ENCODE measurements around the gene PDF. TPM values are rescaled to one million over a fixed set of nuclear protein-coding genes. Genes with fewer than 3 reads are reported as not detected.

PDF gene
- total and polyA plus RNA-seq, 2 of the 13 experiments (the other 11 are each of a cell fraction or from before 2014, with no cell fraction given), result 12.4 to 48.8 TPM

- TF ChIP-seq PLSCR1 (CRISPR knock-in tag; IDR thresholded peaks at IDR 0.05; ENCODE audit: borderline replicate concordance), result 0 out of 2 replicates have a peak, but pooled peaks have one; percentile 11
- peak; percentile 54 for TF ChIP-seq MNT (IDR thresholded peaks at IDR 0.05)
- TF ChIP-seq ZNF280D (CRISPR knock-in tag; IDR thresholded peaks at IDR 0.05), result no peak; the same call in 1 of the 2 replicates
- no peak for TF ChIP-seq ZNF530 (CRISPR knock-in tag; IDR thresholded peaks at IDR 0.05; ENCODE audit: low read depth)
- peak; percentile 68; the same call in 1 of the 2 replicates for TF ChIP-seq TP53 (CRISPR knock-in tag; conservative IDR thresholded peaks at IDR 0.05)
- TF ChIP-seq ZNF720 (CRISPR knock-in tag; IDR thresholded peaks at IDR 0.05), result no peak
- TF ChIP-seq ELF1 (CRISPR knock-in tag; IDR thresholded peaks at IDR 0.05), result peak; percentile 88
- TF ChIP-seq SMARCC2 (IDR thresholded peaks at IDR 0.05), result no peak
- TF ChIP-seq SIN3B (IDR thresholded peaks at IDR 0.05; ENCODE audit: low read length), result no peak; the same call in 1 of the 2 replicates
- 0 out of 2 replicates have a peak, but pooled peaks have one; percentile 55 for TF ChIP-seq KDM3A (CRISPR knock-in tag; IDR thresholded peaks at IDR 0.05; ENCODE audit: low read depth)
- TF ChIP-seq BORCS8-MEF2B (CRISPR knock-in tag; IDR thresholded peaks at IDR 0.05), result peak; percentile 86
- peak; percentile 38; the same call in 1 of the 2 replicates for TF ChIP-seq NCOA2 (CRISPR knock-in tag; IDR thresholded peaks at IDR 0.05)
- TF ChIP-seq ZNF784 (CRISPR knock-in tag; IDR thresholded peaks at IDR 0.05; ENCODE audit: borderline replicate concordance), result peak; percentile 32; the same call in 1 of the 2 replicates
- no peak for TF ChIP-seq RNF219 (CRISPR knock-in tag; IDR thresholded peaks at IDR 0.05)
- TF ChIP-seq ZNF652 (CRISPR knock-in tag; IDR thresholded peaks at IDR 0.05; ENCODE audit: borderline replicate concordance, low read depth), result 0 out of 2 replicates have a peak, but pooled peaks have one; percentile 32
- TF ChIP-seq GATAD1 (CRISPR knock-in tag; IDR thresholded peaks at IDR 0.05), result peak; percentile 92
- no peak for TF ChIP-seq NR2F6 (IDR thresholded peaks at IDR 0.05)
- TF ChIP-seq NR2F6 (CRISPR knock-in tag; IDR thresholded peaks at IDR 0.05), result peak; percentile 80; the same call in 1 of the 2 replicates
- no peak for TF ChIP-seq ZNF12 (CRISPR knock-in tag; IDR thresholded peaks at IDR 0.05)
- peak; percentile 88; the same call in 1 of the 2 replicates for TF ChIP-seq MXD3 (CRISPR knock-in tag; IDR thresholded peaks at IDR 0.05)
- peak; percentile 98; the same call in 1 of the 2 replicates for TF ChIP-seq ZNF713 (CRISPR knock-in tag; IDR thresholded peaks at IDR 0.05)
Measured at GRCh38 chr16:69330286-69331109, at the start of gene PDF (continued).
